Neutrophil (primary cell): ENCODE measurements around the gene KCNK2.

Source experiments
- H3K27ac ChIP-seq: fragments of 200-600 bp; sonication (generic); 2 replicates; pipeline ENCODE4 v1.5.1; 2016; ENCODE audit warnings: mild to moderate bottlenecking, moderate library complexity
- H3K27me3 ChIP-seq: fragments of 200-600 bp; sonication (generic); 2 replicates; pipeline ENCODE4 v1.6.0; 2016; ENCODE audit warnings: mild to moderate bottlenecking
- H3K36me3 ChIP-seq: fragments of 200-600 bp; sonication (generic); 2 replicates; pipeline ENCODE4 v1.5.1; 2017
- H3K4me1 ChIP-seq, 2 experiments: fragments of 200-600 bp in 1 of 2; sonication (generic) in 1 of 2; 1 replicate in 1 of 2; 2 replicates in 1 of 2; pipeline versions ENCODE4 v1.5.1 to v1.6.1; 2013 to 2016; ENCODE audit warnings: low read depth in 1 of 2, low read length in 1 of 2, mild to moderate bottlenecking in 1 of 2, moderate library complexity in 1 of 2; ENCODE audit not compliant: control insufficient read depth in 1 of 2, insufficient read depth in 1 of 2
- H3K4me3 ChIP-seq, 2 experiments: fragments of 200-600 bp in 1 of 2; sonication (generic) in 1 of 2; 1 replicate in 1 of 2; 2 replicates in 1 of 2; pipeline ENCODE4 v1.5.1; 2013 to 2016; ENCODE audit warnings: low read depth in 1 of 2, low read length in 1 of 2, mild to moderate bottlenecking in 1 of 2, moderate library complexity in 1 of 2
- H3K9me3 ChIP-seq: fragments of 200-600 bp; sonication (generic); 2 replicates; pipeline ENCODE4 v1.5.1; 2016
- TF ChIP-seq, protein P1 (sequence below): fragments of 200-600 bp; sonication (generic); IDR thresholded peaks from 2 replicates; pipeline ENCODE4 v1.5.1; 2016; ENCODE audit warnings: antibody characterized with exemption

KCNK2 gene

DNA sequence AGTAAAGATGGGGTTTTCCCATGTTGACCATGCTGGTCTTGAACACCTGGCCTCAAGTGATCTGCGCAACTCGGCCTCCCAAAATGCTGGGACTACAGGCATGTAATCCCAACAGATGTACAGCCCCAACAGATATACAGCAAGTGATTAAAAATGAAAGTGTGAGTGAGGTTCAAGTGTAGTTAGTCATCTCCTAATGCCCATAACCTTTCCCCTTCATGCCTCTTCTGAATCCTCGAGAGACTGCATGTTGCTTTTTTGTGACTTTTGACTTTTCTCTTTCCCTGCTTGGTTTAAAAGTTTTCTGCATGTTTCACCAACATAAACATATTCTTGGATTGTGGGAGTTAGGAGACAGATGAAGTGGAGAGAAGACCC is 31.2 kb downstream of the KCNK2 start:
- H3K36me3 ChIP-seq = no peaks in the 10 kb centered on the region
- H3K4me1 ChIP-seq = no peaks in the 10 kb centered on the region
- no peaks in the 10 kb centered on the region for H3K27me3 ChIP-seq
- no peak overlapping the region for H3K27ac ChIP-seq
- TF ChIP-seq, protein P1, sequence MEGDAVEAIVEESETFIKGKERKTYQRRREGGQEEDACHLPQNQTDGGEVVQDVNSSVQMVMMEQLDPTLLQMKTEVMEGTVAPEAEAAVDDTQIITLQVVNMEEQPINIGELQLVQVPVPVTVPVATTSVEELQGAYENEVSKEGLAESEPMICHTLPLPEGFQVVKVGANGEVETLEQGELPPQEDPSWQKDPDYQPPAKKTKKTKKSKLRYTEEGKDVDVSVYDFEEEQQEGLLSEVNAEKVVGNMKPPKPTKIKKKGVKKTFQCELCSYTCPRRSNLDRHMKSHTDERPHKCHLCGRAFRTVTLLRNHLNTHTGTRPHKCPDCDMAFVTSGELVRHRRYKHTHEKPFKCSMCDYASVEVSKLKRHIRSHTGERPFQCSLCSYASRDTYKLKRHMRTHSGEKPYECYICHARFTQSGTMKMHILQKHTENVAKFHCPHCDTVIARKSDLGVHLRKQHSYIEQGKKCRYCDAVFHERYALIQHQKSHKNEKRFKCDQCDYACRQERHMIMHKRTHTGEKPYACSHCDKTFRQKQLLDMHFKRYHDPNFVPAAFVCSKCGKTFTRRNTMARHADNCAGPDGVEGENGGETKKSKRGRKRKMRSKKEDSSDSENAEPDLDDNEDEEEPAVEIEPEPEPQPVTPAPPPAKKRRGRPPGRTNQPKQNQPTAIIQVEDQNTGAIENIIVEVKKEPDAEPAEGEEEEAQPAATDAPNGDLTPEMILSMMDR = no peak
- H3K4me3 ChIP-seq = no peak overlapping the region
- no peaks in the 10 kb centered on the region for H3K9me3 ChIP-seq

DNA sequence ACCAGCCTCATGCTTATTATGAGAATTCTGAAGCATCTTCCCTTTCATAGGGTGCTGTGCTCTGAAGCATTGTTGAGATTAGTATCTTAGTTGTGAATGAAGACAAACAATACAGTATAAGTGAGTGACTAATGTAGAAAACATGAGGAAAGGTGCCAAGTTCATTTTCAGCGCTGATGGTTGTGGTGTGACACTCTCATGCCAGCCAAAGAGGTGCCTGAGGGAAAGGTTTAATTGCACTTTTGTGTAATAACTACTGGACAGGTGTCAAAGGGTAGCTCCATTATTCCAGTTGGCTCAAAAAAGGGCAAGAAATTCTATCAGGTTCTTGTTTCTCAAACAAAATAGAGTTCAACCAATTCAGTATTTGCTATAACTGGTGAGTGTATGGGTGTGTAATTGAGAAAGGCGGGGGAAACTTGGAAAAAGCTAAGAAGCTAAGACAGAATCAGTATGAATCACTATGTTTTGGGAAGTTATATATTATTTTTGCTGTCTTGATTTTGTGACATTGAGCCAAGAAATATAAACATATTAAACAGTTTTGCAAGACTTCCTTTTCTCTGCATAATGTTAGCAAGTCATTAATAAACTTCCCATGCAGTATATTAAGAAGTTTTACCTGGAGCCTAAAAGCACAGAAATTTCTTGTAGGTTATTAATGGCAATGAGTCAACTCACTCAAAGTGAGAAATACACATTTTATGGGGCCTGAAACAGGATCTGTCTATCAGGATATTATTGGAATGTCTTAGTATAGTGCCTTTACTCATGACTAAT is 31.8 kb downstream of the KCNK2 start:
- no peaks in the 10 kb centered on the region for H3K27me3 ChIP-seq
- H3K36me3 ChIP-seq = no peaks in the 10 kb centered on the region
- no peaks in the 10 kb centered on the region for H3K4me1 ChIP-seq
- TF ChIP-seq, protein P1 = no peak
- H3K4me3 ChIP-seq = no peak overlapping the region
- no peaks in the 10 kb centered on the region for H3K9me3 ChIP-seq
- no peak overlapping the region for H3K27ac ChIP-seq

DNA sequence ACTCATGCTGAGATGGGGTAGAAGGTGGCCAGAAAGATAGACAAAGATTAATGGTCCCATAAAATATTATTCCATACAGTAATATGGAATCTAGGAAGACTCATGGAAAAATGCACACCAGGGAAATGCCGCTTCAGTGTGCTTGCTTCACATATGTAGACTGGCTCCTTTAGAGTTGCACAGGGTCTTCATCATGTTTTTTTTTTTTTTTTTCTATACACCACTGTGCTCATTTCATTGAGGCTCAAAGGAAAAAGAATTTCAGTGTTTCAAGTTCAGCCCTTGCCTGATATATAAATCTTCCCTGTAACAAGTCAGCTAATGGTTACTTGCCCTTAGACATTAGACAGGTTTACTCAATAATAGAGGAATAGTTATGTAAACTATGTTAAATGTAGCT is 33.2 kb downstream of the KCNK2 start:
- TF ChIP-seq, protein P1 = no peak

DNA sequence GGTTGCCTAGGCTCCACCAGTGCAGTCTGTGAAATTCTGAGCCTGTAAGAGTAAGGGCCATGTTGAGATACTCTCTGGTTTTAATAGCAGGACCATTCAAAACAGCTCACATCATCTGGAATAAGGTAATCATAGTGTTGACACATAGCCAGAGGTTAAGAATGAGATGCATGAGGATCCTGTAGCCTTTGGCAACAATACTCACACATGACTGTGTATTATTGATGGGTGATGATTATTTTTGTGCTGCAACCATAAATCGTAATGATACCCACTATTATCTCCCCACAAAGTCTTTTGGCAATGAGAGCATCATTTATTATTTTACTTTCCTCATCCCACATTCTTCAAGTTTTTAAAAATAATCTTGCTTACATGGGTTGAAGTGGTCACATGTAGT is 35.5 kb downstream of the KCNK2 start:
- Histone ChIP-seq H3K4me1 (no peaks in the 10 kb centered on the region), H3K27me3 (no peaks in the 10 kb centered on the region), H3K27ac (no peak overlapping the region), H3K36me3 (no peaks in the 10 kb centered on the region), H3K9me3 (no peaks in the 10 kb centered on the region), H3K4me3 (no peak overlapping the region)
- TF ChIP-seq, protein P1 = no peak

More for the DNA sequence above, 33.2 kb downstream of the KCNK2 start:
- Histone ChIP-seq H3K27ac (no peak overlapping the region), H3K4me3 (no peak overlapping the region), H3K27me3 (no peaks in the 10 kb centered on the region), H3K4me1 (no peaks in the 10 kb centered on the region), H3K9me3 (no peaks in the 10 kb centered on the region), H3K36me3 (no peaks in the 10 kb centered on the region)

DNA sequence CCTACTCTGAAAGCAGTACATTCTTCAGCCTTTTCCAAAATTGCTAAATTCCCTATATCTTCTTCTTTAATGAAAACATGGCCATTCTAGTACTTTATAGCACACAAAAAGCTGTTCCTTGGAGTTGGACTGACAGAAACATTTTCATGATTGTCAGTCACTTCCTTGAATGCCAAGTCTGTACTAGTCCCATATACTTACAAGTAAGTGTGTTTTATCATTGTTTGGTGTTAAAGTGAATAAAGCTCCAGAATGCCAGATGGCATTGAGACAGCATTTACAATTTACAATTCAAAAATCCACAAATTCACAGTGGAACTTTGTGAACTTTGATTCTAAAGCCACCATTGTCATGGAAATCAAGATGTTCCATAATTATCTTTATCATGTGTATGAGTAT is 36.5 kb downstream of the KCNK2 start:
- H3K4me1 ChIP-seq = no peaks in the 10 kb centered on the region
- H3K36me3 ChIP-seq = no peaks in the 10 kb centered on the region
- H3K27me3 ChIP-seq = no peaks in the 10 kb centered on the region
- no peak overlapping the region for H3K27ac ChIP-seq
- TF ChIP-seq, protein P1 = no peak
- H3K9me3 ChIP-seq = no peaks in the 10 kb centered on the region
- H3K4me3 ChIP-seq = no peak overlapping the region
